MCF 10A (cell line): Measurements from ENCODE around the gene TLN1. TPM values are rescaled to one million over a fixed set of nuclear protein-coding genes. Genes with fewer than 3 reads are reported as not detected.
A peak's percentile ranks its signal among the peaks of the same experiment; 100 is the strongest.

Experiments
- BruUV-seq: library from RNA; stranded (reverse); fragments of 400-500 nt; replicated peaks from 2 replicates; lab custom pipeline; 2021; lab: Mats Ljungman, UMichigan
- CTCF ChIA-PET: fragments of 300-600 bp; sonication (Branson Sonifier 250); formaldehyde crosslinking; extraction: SDS; loops from one replicate; lab custom pipeline; 2021; ENCODE audit warnings: antibody characterized with exemption, inconsistent platforms; lab: Yijun Ruan, JAX
- POLR2A ChIA-PET: fragments of 300-600, 350-650 bp; sonication (Branson Sonifier 250); formaldehyde crosslinking; extraction: SDS; loops from one replicate; lab custom pipeline; 2020; ENCODE audit warnings: antibody characterized with exemption, inconsistent platforms; lab: Yijun Ruan, JAX
- DNase-seq: peaks from one replicate; pipeline ENCODE4 v3.0.0-alpha.2; 2018; ENCODE audit not compliant: unreplicated experiment
- H3K27ac Mint-ChIP-seq: one replicate; pipeline ENCODE4 v1.8.0; 2022; ENCODE audit warnings: mild to moderate bottlenecking, low read depth, mixed read lengths; ENCODE audit not compliant: unreplicated experiment
- H3K27me3 Mint-ChIP-seq: one replicate; pipeline ENCODE4 v1.8.0; 2022; ENCODE audit warnings: mixed read lengths; ENCODE audit not compliant: insufficient read depth, unreplicated experiment
- H3K36me3 Mint-ChIP-seq: one replicate; pipeline ENCODE4 v1.8.0; 2022; ENCODE audit warnings: mild to moderate bottlenecking, moderate library complexity, mixed read lengths; ENCODE audit not compliant: insufficient read depth, unreplicated experiment
- H3K4me1 Mint-ChIP-seq: one replicate; pipeline ENCODE4 v1.8.0; 2022; ENCODE audit warnings: mixed read lengths; ENCODE audit not compliant: insufficient read depth, unreplicated experiment
- H3K4me3 Mint-ChIP-seq: one replicate; pipeline ENCODE4 v1.8.0; 2022; ENCODE audit warnings: mild to moderate bottlenecking, moderate library complexity, mixed read lengths; ENCODE audit not compliant: unreplicated experiment
- H3K9me3 Mint-ChIP-seq: one replicate; pipeline ENCODE4 v1.8.0; 2022; ENCODE audit warnings: mixed read lengths; ENCODE audit not compliant: unreplicated experiment
- intact Hi-C: fragments of 100-400 bp; cut with micrococcal nuclease; formaldehyde crosslinking; loops from 2 replicates; pipeline ENCODE4 v1.14.1; 2022
- total RNA-seq: library from RNA; stranded (reverse); gene quantifications from 2 replicates; pipeline ENCODE4 v1.2.3, GENCODE V29; 2022
- TF ChIP-seq, protein P1 (sequence below): fragments of 200-600 bp; IDR thresholded peaks from one replicate; pipeline ENCODE4 v1.8.0; 2022; ENCODE audit warnings: antibody characterized with exemption, mild to moderate bottlenecking; ENCODE audit not compliant: unreplicated experiment

TLN1 gene
- total RNA-seq, 1 experiment from 2014 or later = 224 TPM

DNA sequence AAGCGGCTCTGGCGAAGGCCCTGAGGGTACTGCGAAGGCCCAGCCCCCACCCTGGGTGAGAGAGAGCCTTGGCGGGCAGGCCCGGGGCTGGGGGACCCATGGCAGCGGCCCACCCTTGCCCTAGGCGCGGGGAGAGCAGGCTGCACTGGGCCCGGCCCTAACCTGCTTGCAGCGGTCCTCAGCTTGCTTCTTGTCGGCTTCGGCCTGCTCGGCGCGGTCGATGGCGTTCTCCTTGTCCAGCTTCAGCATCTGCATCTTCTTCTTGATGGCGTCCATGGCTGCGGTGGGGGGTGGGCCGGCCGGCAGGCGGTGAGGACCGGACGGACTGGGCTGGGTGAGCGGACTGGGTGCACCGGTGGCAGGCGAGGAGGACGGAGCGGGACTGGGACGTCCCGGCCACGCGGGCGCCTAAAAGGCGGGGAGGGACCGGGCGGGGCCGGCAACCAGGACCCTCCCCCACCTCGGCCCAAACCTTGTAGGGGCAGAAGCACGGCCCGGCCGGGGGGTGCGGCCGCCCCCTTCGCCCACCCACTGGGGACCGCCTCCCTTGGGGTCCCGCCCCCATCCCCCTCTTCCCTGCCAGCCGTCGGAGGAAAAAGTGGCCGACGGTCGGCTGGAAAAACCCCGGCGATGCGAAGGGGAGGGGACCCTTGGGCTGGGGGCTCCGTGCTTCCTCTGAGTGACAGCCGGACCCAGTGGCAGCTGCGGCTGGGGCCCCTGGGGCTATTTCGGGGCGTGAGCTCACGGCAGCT lies 42.3 kb downstream of the TLN1 start, which contains the start of gene TPM2:
Gene TPM2, minus strand, starts transcription at position 384 of the 752 bp plus-strand sequence. Its CDS starts 108 bp downstream, at position 276.
- Mint-ChIP-seq H3K27ac (peak within 1 kb of the TSS; percentile 72), H3K4me1 (peaks cover 24% of the 10 kb centered on the region), H3K27me3 (no peaks in the 10 kb centered on the region), H3K36me3 (peaks cover 24% of the 10 kb centered on the region), H3K9me3 (no peaks in the 10 kb centered on the region), H3K4me3 (peak within 1 kb of the TSS; percentile 79)
- ChIA-PET POLR2A (interaction anchor here (1.2 to 5.4 kb wide), 12 partner anchors 10 to 109 kb away, joined by 3 to 38 read pairs (median 4); partner anchors contain the start of genes ARHGEF39, CCDC107, CREB3 and RMRP), CTCF (interaction anchor here (0.6 to 2.4 kb wide), 8 partner anchors 9 to 44 kb away, joined by 3 to 12 read pairs (median 6); partner anchors contain the start of genes CCDC107 and RMRP)
- TF ChIP-seq, protein P1, sequence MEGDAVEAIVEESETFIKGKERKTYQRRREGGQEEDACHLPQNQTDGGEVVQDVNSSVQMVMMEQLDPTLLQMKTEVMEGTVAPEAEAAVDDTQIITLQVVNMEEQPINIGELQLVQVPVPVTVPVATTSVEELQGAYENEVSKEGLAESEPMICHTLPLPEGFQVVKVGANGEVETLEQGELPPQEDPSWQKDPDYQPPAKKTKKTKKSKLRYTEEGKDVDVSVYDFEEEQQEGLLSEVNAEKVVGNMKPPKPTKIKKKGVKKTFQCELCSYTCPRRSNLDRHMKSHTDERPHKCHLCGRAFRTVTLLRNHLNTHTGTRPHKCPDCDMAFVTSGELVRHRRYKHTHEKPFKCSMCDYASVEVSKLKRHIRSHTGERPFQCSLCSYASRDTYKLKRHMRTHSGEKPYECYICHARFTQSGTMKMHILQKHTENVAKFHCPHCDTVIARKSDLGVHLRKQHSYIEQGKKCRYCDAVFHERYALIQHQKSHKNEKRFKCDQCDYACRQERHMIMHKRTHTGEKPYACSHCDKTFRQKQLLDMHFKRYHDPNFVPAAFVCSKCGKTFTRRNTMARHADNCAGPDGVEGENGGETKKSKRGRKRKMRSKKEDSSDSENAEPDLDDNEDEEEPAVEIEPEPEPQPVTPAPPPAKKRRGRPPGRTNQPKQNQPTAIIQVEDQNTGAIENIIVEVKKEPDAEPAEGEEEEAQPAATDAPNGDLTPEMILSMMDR = no peak
- peak; percentile 70 for DNase-seq
- BruUV-seq = TSS peak; percentile 57
- intact Hi-C loops = loop anchor here (2.0 kb wide), 1 partner anchor 31 kb away; the partner anchor contains the start of genes CCDC107 and RMRP

DNA sequence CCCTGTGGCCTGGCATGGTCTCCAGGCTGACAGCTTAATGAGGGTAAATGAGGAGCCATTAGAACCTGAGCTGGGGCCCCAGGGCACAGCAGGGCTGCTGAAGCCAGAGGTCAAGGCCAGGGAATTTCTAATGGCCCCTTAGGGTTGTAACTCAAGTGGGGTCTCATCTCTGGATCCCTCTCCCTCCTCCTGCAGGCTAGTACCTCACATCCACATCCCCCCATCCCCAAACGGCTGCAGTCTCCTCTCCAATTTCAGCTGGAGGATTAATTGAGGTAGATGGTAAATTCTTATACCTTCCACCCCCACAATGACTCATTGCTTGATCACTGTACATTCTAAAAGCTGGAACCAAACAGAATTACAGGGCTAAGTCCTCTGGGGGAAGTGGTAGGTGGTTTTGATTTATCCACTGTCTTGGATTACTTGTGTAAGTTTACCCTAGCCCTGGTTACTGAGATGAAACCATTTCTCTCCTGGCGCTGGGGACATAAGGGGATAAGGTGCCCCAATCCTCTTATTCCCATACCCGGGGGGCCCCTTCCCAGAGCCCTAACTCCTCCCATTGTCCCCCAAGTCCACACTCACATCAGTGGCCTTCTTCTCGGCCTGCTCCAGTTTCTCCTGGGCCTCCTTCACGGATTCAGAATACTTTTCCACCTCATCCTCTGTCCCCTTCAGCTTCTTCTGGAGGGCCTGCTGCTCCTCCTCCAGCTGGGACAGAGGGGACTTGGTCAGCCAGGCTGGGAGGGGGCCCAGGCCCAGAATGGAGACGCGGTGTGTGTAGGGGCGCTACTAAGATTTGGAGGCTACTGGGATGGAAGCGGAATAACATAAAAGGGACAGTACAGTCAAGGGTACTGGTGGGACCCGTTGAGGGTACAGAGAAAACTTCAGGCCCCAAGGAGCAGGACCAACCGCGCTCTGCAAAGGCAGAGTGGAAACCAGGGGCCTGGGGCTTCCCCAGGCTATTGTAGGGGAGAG lies 43.1 kb downstream of the TLN1 start:
- H3K27me3 Mint-ChIP-seq = no peaks in the 10 kb centered on the region
- peak overlapping the region; percentile 79 for H3K4me3 Mint-ChIP-seq
- peak; percentile 86 for DNase-seq
- intact Hi-C loops = loop anchor here (1.0 to 2.0 kb wide), 2 partner anchors 30 to 43 kb away; partner anchors contain the start of genes CCDC107, CREB3, RMRP and TLN1
- peaks cover 24% of the 10 kb centered on the region for H3K4me1 Mint-ChIP-seq
- BruUV-seq = TSS peak; percentile 24
- POLR2A ChIA-PET = interaction anchor here (0.6 to 5.4 kb wide), 13 partner anchors 9 to 124 kb away, joined by 3 to 38 read pairs (median 5); partner anchors contain the start of genes ARHGEF39, CA9, CCDC107 and CREB3
- peak overlapping the region; percentile 72 for H3K27ac Mint-ChIP-seq
- no peaks in the 10 kb centered on the region for H3K9me3 Mint-ChIP-seq
- CTCF ChIA-PET = interaction anchor here (0.5 to 2.4 kb wide), 11 partner anchors 8 to 1017 kb away, joined by 3 to 12 read pairs (median 5); partner anchors contain the start of genes CCDC107 and RMRP
- TF ChIP-seq, protein P1 = no peak
- H3K36me3 Mint-ChIP-seq = peaks cover 29% of the 10 kb centered on the region

DNA sequence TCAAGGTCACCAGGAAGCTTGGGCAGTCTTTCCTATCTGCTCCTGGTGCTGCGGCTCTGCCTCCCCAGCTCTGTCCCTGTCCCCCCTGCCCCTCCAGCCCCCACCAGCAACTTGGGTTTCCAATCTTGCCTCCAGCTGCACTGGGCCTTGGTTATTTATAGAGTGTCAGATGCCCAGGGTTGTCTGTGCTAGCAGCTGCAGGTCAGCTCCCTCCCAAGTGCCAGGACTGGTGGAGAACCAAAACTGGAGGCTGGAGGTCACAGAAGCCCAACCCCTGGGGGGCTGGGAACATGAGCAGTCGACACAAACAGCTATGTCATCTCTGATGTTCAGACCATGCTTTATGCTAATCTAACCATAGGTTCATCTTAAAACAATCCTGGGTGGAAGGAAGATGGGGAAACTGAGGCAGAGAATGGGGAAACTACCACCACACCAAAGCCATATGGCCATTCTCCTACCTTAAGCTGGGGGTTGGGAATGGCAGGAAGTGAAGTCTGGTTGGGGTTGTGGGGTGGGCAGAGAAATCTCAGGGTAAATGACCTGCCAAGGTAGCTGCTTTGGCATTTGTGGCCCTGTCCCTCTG lies 43.9 kb downstream of the TLN1 start:
- no peaks in the 10 kb centered on the region for H3K9me3 Mint-ChIP-seq
- CTCF ChIA-PET = interaction anchor here (0.5 to 2.4 kb wide), 11 partner anchors 9 to 1016 kb away, joined by 3 to 12 read pairs (median 5); partner anchors contain the start of genes CCDC107 and RMRP
- H3K27me3 Mint-ChIP-seq = no peaks in the 10 kb centered on the region
- peaks cover 27% of the 10 kb centered on the region for H3K4me1 Mint-ChIP-seq
- intact Hi-C loops = loop anchor here (1.0 to 2.0 kb wide), 2 partner anchors 29 to 44 kb away; partner anchors contain the start of genes CCDC107, CREB3, RMRP and TLN1
- POLR2A ChIA-PET = interaction anchor here (0.6 to 5.4 kb wide), 11 partner anchors 15 to 111 kb away, joined by 3 to 38 read pairs (median 8); partner anchors contain the start of genes ARHGEF39, CA9, CCDC107 and CREB3
- peak overlapping the region; percentile 79 for H3K4me3 Mint-ChIP-seq
- no TSS peak for BruUV-seq
- no peak for DNase-seq
- peaks cover 37% of the 10 kb centered on the region for H3K36me3 Mint-ChIP-seq
- peak overlapping the region; percentile 72 for H3K27ac Mint-ChIP-seq
- TF ChIP-seq, protein P1 = no peak
